GM23338 (cell line): ENCODE measurements around the gene SLC24A5. TPM values are rescaled to one million over a fixed set of nuclear protein-coding genes. Genes with fewer than 3 reads are reported as not detected.

Experiments
- ATAC-seq: fragments of 200-7000 bp; cut with Tn5 transposase; 3 replicates; pipeline ENCODE4 v1.9.1; 2020
- DNase-seq: peaks from one replicate; pipeline ENCODE4 v3.0.0-alpha.2; 2015; ENCODE audit warnings: low spot score
- H2AFZ ChIP-seq: fragments of 200-600 bp; sonication (generic); 2 replicates; pipeline ENCODE4 v1.8.0; 2016; ENCODE audit warnings: antibody characterized with exemption, mild to moderate bottlenecking, moderate library complexity
- H3F3A ChIP-seq: fragments of 200-600 bp; sonication (generic); replicated peaks from 2 replicates; pipeline ENCODE4 v1.8.0; 2017; ENCODE audit warnings: antibody characterized with exemption, mixed run types, low read depth
- H3K27ac ChIP-seq: fragments of 200-600 bp; sonication (generic); 2 replicates; pipeline ENCODE4 v1.6.1; 2016; ENCODE audit warnings: low read depth
- H3K27me3 ChIP-seq: fragments of 200-600 bp; sonication (generic); 2 replicates; pipeline ENCODE4 v1.8.0; 2016; ENCODE audit warnings: mild to moderate bottlenecking, mixed run types, moderate library complexity; ENCODE audit not compliant: insufficient read depth
- H3K36me3 ChIP-seq: fragments of 200-600 bp; sonication (generic); 2 replicates; pipeline ENCODE4 v1.8.0; 2016; ENCODE audit warnings: mild to moderate bottlenecking; ENCODE audit not compliant: insufficient read depth
- H3K4me1 ChIP-seq: fragments of 200-600 bp; sonication (generic); 2 replicates; pipeline ENCODE4 v1.8.0; 2016; ENCODE audit warnings: mild to moderate bottlenecking, moderate library complexity; ENCODE audit not compliant: insufficient read depth
- H3K4me2 ChIP-seq: fragments of 200-600 bp; sonication (generic); 2 replicates; pipeline ENCODE4 v1.7.1; 2017; ENCODE audit warnings: mixed run types
- H3K4me3 ChIP-seq: fragments of 200-600 bp; sonication (generic); 2 replicates; pipeline ENCODE4 v1.6.1; 2016; ENCODE audit warnings: mixed run types
- H3K79me2 ChIP-seq: fragments of 200-600 bp; sonication (generic); replicated peaks from 2 replicates; pipeline ENCODE4 v1.8.0; 2017; ENCODE audit warnings: mild to moderate bottlenecking; ENCODE audit not compliant: insufficient read depth
- H3K9me2 ChIP-seq: fragments of 200-600 bp; sonication (generic); 2 replicates; pipeline ENCODE4 v1.8.0; 2017; ENCODE audit not compliant: insufficient read depth
- H4K20me1 ChIP-seq: fragments of 200-600 bp; sonication (generic); replicated peaks from 2 replicates; pipeline ENCODE4 v1.8.0; 2017; ENCODE audit warnings: mild to moderate bottlenecking; ENCODE audit not compliant: insufficient read depth
- H3K27ac Mint-ChIP-seq: 2 replicates; pipeline ENCODE4 v1.8.0; 2020; ENCODE audit warnings: inconsistent platforms, mild to moderate bottlenecking, moderate library complexity, mixed read lengths
- H3K27me3 Mint-ChIP-seq: 3 replicates; pipeline ENCODE4 v1.8.0; 2022; ENCODE audit warnings: low read depth, mild to moderate bottlenecking, moderate library complexity, mixed read lengths, inconsistent platforms; ENCODE audit not compliant: insufficient read depth, poor library complexity
- H3K36me3 Mint-ChIP-seq: 3 replicates; pipeline ENCODE4 v1.8.0; 2021; ENCODE audit warnings: low read depth, mild to moderate bottlenecking, inconsistent platforms, moderate library complexity, mixed read lengths
- H3K4me1 Mint-ChIP-seq: 3 replicates; pipeline ENCODE4 v1.8.0; 2020; ENCODE audit warnings: mild to moderate bottlenecking, inconsistent platforms, mixed read lengths
- H3K4me3 Mint-ChIP-seq: 3 replicates; pipeline ENCODE4 v1.8.0; 2021; ENCODE audit warnings: moderate library complexity, mild to moderate bottlenecking, inconsistent platforms, mixed read lengths
- H3K9me3 Mint-ChIP-seq: 3 replicates; pipeline ENCODE4 v1.8.0; 2020; ENCODE audit warnings: moderate library complexity, mild to moderate bottlenecking, inconsistent platforms, mixed read lengths
- CREB1 ChIP-seq: fragments of 250-450 bp; sonication (Bioruptor Pico); IDR thresholded peaks from 2 replicates; pipeline ENCODE4 v1.5.0; 2020; ENCODE audit warnings: low read depth, mild to moderate bottlenecking, moderate library complexity
- EZH2 ChIP-seq: fragments of 200-600 bp; sonication (generic); IDR thresholded peaks from one replicate; pipeline ENCODE4 v1.8.0; 2017; ENCODE audit warnings: antibody characterized with exemption, mild to moderate bottlenecking, low read depth; ENCODE audit not compliant: unreplicated experiment
- JUNB ChIP-seq: IDR thresholded peaks from one replicate; pipeline ENCODE4 v1.6.1; 2016; ENCODE audit warnings: antibody characterized with exemption; ENCODE audit not compliant: unreplicated experiment
- POLR2AphosphoS5 ChIP-seq: IDR thresholded peaks from 2 replicates; pipeline ENCODE4 v1.6.1; 2016; ENCODE audit warnings: antibody characterized with exemption, low read depth
- ZNF114 ChIP-seq: fragments of 250-450 bp; sonication (Bioruptor Pico); IDR thresholded peaks from 2 replicates; pipeline ENCODE4 v1.5.0; 2020; ENCODE audit warnings: mild to moderate bottlenecking, moderate library complexity
- ZNF331 ChIP-seq: fragments of 250-450 bp; sonication (Bioruptor Pico); IDR thresholded peaks from 2 replicates; pipeline ENCODE4 v1.5.0; 2020; ENCODE audit warnings: low read depth, mild to moderate bottlenecking, moderate library complexity
- polyA plus RNA-seq: library from polyadenylated mRNA; unstranded; fragments of >200 nt; fragmentation: Nextera tagmentation; extraction: Ambion mirVana; gene quantifications from 2 replicates; pipeline ENCODE4 v1.2.1, GENCODE V29; 2016
- total RNA-seq: library from RNA; depleted of rRNA; stranded (reverse); fragments of >200 nt; shearing (Covaris generic); gene quantifications from 2 replicates; pipeline ENCODE4 v1.2.3, GENCODE V29; 2014
- TF ChIP-seq, protein P1 (sequence below): fragments of 250-450 bp; sonication (Bioruptor Pico); IDR thresholded peaks from 2 replicates; pipeline ENCODE4 v1.5.0; 2020; ENCODE audit warnings: mild to moderate bottlenecking, moderate library complexity
- TF ChIP-seq, protein P2 (sequence below): IDR thresholded peaks from one replicate; pipeline ENCODE4 v1.6.1; 2018; ENCODE audit warnings: antibody characterized with exemption; ENCODE audit not compliant: unreplicated experiment

SLC24A5 gene
- total and polyA plus RNA-seq, 2 experiments from 2014 or later: 0.39 TPM; not detected in 1

DNA sequence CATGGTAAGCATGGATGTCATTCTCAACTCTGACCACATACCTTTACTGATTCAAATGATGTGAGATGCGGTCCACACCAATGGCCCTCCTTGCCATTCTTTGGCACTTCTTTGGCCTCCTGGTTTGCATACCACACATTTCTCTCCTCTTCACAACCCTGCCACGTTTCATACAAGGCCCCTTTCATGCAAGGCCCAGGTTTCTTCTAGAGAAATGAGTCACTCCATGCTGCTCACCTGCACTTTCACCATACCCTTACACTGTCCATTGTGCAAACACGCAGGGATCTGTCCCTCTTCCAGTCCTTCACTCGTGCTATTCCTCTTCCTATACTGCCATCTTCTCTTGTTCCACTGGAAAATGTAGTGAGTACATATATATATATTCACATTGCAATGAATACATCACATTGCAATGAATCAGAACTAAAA, 24.4 kb upstream of the SLC24A5 start (continued):
- TF ChIP-seq POLR2AphosphoS5: no peak
- TF ChIP-seq, protein P1, sequence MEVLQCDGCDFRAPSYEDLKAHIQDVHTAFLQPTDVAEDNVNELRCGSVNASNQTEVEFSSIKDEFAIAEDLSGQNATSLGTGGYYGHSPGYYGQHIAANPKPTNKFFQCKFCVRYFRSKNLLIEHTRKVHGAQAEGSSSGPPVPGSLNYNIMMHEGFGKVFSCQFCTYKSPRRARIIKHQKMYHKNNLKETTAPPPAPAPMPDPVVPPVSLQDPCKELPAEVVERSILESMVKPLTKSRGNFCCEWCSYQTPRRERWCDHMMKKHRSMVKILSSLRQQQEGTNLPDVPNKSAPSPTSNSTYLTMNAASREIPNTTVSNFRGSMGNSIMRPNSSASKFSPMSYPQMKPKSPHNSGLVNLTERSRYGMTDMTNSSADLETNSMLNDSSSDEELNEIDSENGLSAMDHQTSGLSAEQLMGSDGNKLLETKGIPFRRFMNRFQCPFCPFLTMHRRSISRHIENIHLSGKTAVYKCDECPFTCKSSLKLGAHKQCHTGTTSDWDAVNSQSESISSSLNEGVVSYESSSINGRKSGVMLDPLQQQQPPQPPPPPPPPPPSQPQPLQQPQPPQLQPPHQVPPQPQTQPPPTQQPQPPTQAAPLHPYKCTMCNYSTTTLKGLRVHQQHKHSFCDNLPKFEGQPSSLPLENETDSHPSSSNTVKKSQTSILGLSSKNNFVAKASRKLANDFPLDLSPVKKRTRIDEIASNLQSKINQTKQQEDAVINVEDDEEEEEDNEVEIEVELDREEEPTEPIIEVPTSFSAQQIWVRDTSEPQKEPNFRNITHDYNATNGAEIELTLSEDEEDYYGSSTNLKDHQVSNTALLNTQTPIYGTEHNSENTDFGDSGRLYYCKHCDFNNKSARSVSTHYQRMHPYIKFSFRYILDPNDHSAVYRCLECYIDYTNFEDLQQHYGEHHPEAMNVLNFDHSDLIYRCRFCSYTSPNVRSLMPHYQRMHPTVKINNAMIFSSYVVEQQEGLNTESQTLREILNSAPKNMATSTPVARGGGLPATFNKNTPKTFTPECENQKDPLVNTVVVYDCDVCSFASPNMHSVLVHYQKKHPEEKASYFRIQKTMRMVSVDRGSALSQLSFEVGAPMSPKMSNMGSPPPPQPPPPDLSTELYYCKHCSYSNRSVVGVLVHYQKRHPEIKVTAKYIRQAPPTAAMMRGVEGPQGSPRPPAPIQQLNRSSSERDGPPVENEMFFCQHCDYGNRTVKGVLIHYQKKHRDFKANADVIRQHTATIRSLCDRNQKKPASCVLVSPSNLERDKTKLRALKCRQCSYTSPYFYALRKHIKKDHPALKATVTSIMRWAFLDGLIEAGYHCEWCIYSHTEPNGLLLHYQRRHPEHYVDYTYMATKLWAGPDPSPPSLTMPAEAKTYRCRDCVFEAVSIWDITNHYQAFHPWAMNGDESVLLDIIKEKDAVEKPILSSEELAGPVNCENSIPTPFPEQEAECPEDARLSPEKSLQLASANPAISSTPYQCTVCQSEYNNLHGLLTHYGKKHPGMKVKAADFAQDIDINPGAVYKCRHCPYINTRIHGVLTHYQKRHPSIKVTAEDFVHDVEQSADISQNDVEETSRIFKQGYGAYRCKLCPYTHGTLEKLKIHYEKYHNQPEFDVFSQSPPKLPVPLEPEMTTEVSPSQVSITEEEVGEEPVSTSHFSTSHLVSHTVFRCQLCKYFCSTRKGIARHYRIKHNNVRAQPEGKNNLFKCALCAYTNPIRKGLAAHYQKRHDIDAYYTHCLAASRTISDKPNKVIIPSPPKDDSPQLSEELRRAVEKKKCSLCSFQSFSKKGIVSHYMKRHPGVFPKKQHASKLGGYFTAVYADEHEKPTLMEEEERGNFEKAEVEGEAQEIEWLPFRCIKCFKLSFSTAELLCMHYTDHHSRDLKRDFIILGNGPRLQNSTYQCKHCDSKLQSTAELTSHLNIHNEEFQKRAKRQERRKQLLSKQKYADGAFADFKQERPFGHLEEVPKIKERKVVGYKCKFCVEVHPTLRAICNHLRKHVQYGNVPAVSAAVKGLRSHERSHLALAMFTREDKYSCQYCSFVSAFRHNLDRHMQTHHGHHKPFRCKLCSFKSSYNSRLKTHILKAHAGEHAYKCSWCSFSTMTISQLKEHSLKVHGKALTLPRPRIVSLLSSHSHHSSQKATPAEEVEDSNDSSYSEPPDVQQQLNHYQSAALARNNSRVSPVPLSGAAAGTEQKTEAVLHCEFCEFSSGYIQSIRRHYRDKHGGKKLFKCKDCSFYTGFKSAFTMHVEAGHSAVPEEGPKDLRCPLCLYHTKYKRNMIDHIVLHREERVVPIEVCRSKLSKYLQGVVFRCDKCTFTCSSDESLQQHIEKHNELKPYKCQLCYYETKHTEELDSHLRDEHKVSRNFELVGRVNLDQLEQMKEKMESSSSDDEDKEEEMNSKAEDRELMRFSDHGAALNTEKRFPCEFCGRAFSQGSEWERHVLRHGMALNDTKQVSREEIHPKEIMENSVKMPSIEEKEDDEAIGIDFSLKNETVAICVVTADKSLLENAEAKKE (CRISPR knock-in tag): no peak
- TF ChIP-seq ZNF331 (CRISPR knock-in tag): no peak
- no peak for TF ChIP-seq CREB1 (CRISPR knock-in tag)
- TF ChIP-seq ZNF114: no peak

DNA sequence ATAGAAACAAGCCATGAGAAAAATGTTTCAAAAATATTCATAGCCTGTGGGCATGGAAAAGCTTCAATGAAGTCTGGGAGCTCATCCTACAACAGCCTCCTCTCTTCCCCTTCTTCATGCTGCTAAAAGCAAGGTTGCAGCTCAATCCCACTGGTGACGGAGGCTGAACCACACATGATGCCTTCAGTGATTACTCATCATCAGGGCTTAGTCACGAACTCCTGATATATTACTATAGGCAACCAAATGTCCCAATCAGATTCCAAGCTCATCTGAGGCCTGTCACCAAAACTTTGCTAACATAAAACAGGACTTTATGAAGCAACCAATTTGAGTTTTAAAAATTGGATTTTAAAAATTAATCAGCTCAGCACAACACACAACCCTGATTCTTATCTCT, 24.0 kb upstream of the SLC24A5 start:
- no peak overlapping the region for H3K4me3 ChIP-seq
- H2AFZ ChIP-seq: no peak overlapping the region
- H3K27me3 ChIP-seq: no peaks in the 10 kb centered on the region
- H3K36me3 Mint-ChIP-seq: no peaks in the 10 kb centered on the region
- H3K4me1 ChIP-seq: no peaks in the 10 kb centered on the region
- H3K27ac Mint-ChIP-seq: no peak overlapping the region
- DNase-seq (no peak), ATAC-seq (no peak)
- no peaks in the 10 kb centered on the region for H3K27me3 Mint-ChIP-seq
- H3K4me2 ChIP-seq: no peak overlapping the region
- no peaks in the 10 kb centered on the region for H4K20me1 ChIP-seq
- TF ChIP-seq JUNB (no peak), EZH2 (no peak), ZNF114 (no peak)
- TF ChIP-seq, protein P2, sequence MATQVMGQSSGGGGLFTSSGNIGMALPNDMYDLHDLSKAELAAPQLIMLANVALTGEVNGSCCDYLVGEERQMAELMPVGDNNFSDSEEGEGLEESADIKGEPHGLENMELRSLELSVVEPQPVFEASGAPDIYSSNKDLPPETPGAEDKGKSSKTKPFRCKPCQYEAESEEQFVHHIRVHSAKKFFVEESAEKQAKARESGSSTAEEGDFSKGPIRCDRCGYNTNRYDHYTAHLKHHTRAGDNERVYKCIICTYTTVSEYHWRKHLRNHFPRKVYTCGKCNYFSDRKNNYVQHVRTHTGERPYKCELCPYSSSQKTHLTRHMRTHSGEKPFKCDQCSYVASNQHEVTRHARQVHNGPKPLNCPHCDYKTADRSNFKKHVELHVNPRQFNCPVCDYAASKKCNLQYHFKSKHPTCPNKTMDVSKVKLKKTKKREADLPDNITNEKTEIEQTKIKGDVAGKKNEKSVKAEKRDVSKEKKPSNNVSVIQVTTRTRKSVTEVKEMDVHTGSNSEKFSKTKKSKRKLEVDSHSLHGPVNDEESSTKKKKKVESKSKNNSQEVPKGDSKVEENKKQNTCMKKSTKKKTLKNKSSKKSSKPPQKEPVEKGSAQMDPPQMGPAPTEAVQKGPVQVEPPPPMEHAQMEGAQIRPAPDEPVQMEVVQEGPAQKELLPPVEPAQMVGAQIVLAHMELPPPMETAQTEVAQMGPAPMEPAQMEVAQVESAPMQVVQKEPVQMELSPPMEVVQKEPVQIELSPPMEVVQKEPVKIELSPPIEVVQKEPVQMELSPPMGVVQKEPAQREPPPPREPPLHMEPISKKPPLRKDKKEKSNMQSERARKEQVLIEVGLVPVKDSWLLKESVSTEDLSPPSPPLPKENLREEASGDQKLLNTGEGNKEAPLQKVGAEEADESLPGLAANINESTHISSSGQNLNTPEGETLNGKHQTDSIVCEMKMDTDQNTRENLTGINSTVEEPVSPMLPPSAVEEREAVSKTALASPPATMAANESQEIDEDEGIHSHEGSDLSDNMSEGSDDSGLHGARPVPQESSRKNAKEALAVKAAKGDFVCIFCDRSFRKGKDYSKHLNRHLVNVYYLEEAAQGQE: no peak
- H3K79me2 ChIP-seq: no peaks in the 10 kb centered on the region
- no peak overlapping the region for H3K27ac ChIP-seq
- no peak overlapping the region for H3K4me3 Mint-ChIP-seq
- peaks cover 12% of the 10 kb centered on the region; the same call in 1 of the 2 replicates for H3K9me2 ChIP-seq
- no peaks in the 10 kb centered on the region for H3K9me3 Mint-ChIP-seq
- H3K4me1 Mint-ChIP-seq: no peaks in the 10 kb centered on the region
- H3K36me3 ChIP-seq: no peaks in the 10 kb centered on the region
- no peaks in the 10 kb centered on the region for H3F3A ChIP-seq
